H9 (cell line): ENCODE data around the gene NKAIN1. TPM values are rescaled to one million over a fixed set of nuclear protein-coding genes. Genes with fewer than 3 reads are reported as not detected.
A peak's percentile ranks its signal among the peaks of the same experiment; 100 is the strongest.

Experiments
- DNase-seq: peaks from one replicate; pipeline ENCODE4 v3.0.0-alpha.2; 2017
- H2AFZ ChIP-seq: one replicate; pipeline ENCODE4 v1.6.1; 2013; ENCODE audit warnings: mild to moderate bottlenecking, low read length, control low read depth, moderate library complexity
- H2AK5ac ChIP-seq: 2 replicates; pipeline ENCODE4 v1.6.1; 2013; ENCODE audit warnings: low read length, control low read depth, mixed read lengths; ENCODE audit not compliant: insufficient read length
- H2BK120ac ChIP-seq: one replicate; pipeline ENCODE4 v1.6.1; 2013; ENCODE audit warnings: low read depth, mild to moderate bottlenecking, low read length, control low read depth, inconsistent platforms; ENCODE audit not compliant: poor library complexity, severe bottlenecking
- H2BK12ac ChIP-seq: 2 replicates; pipeline ENCODE4 v1.6.1; 2013; ENCODE audit warnings: low read length, control low read depth, mixed read lengths, low read depth; ENCODE audit not compliant: insufficient read length
- H2BK15ac ChIP-seq: 2 replicates; pipeline ENCODE4 v1.6.1; 2013; ENCODE audit warnings: low read depth, low read length, control low read depth
- H2BK20ac ChIP-seq: one replicate; pipeline ENCODE4 v1.6.1; 2013; ENCODE audit warnings: low read depth, mild to moderate bottlenecking, low read length, control low read depth, inconsistent platforms; ENCODE audit not compliant: poor library complexity, severe bottlenecking
- H2BK5ac ChIP-seq: 2 replicates; pipeline ENCODE4 v1.6.1; 2013; ENCODE audit warnings: low read length, control low read depth, mixed read lengths; ENCODE audit not compliant: insufficient read length
- H3K14ac ChIP-seq: 2 replicates; pipeline ENCODE4 v1.6.1; 2013; ENCODE audit warnings: low read length, control low read depth; ENCODE audit not compliant: insufficient read depth
- H3K18ac ChIP-seq: 2 replicates; pipeline ENCODE4 v1.6.1; 2013; ENCODE audit warnings: low read depth, mild to moderate bottlenecking, mixed read lengths, low read length, control low read depth; ENCODE audit not compliant: insufficient read length
- H3K23ac ChIP-seq: 2 replicates; pipeline ENCODE4 v1.6.1; 2013; ENCODE audit warnings: low read length, control low read depth, mixed read lengths, low read depth; ENCODE audit not compliant: insufficient read length
- H3K23me2 ChIP-seq: 2 replicates; pipeline ENCODE4 v1.6.1; 2013; ENCODE audit warnings: low read depth, mild to moderate bottlenecking, mixed read lengths, low read length, control low read depth; ENCODE audit not compliant: insufficient read length, poor library complexity, severe bottlenecking
- H3K27ac ChIP-seq: 2 replicates; pipeline ENCODE4 v1.5.1; 2013; ENCODE audit warnings: low read length, control low read depth, mixed read lengths, low read depth; ENCODE audit not compliant: insufficient read length
- H3K27me3 ChIP-seq: 2 replicates; pipeline ENCODE4 v1.6.1; 2013; ENCODE audit warnings: low read length, control low read depth, inconsistent platforms; ENCODE audit not compliant: insufficient read depth
- H3K4ac ChIP-seq: 2 replicates; pipeline ENCODE4 v1.6.1; 2013; ENCODE audit warnings: low read depth, mild to moderate bottlenecking, control low read depth, inconsistent platforms, low read length, moderate library complexity
- H3K4me1 ChIP-seq: 2 replicates; pipeline ENCODE4 v1.6.1; 2013; ENCODE audit warnings: low read length, control low read depth, inconsistent platforms; ENCODE audit not compliant: insufficient read depth
- H3K4me2 ChIP-seq: 2 replicates; pipeline ENCODE4 v1.6.1; 2013; ENCODE audit warnings: low read length, control low read depth, mixed read lengths; ENCODE audit not compliant: insufficient read length, insufficient read depth
- H3K56ac ChIP-seq: 2 replicates; pipeline ENCODE4 v1.6.1; 2013; ENCODE audit warnings: low read depth, mild to moderate bottlenecking, mixed read lengths, low read length, control low read depth; ENCODE audit not compliant: insufficient read length
- H3K79me1 ChIP-seq: 2 replicates; pipeline ENCODE4 v1.6.1; 2013; ENCODE audit warnings: low read depth, mild to moderate bottlenecking, moderate library complexity, low read length, control low read depth, inconsistent platforms; ENCODE audit not compliant: insufficient read depth, poor library complexity, severe bottlenecking
- H3K79me2 ChIP-seq: 2 replicates; pipeline ENCODE4 v1.6.1; 2013; ENCODE audit warnings: low read length, control low read depth, inconsistent platforms; ENCODE audit not compliant: insufficient read depth
- H3K9ac ChIP-seq: 2 replicates; pipeline ENCODE4 v1.6.1; 2013; ENCODE audit warnings: low read length, control low read depth, mixed read lengths; ENCODE audit not compliant: insufficient read length; ENCODE audit errors: extremely low read depth
- H3K9me3 ChIP-seq: one replicate; pipeline ENCODE4 v1.6.1; 2013; ENCODE audit warnings: low read depth, low read length, inconsistent platforms; ENCODE audit not compliant: control insufficient read depth
- H3T11ph ChIP-seq: one replicate; pipeline ENCODE4 v1.6.1; 2013; ENCODE audit warnings: mild to moderate bottlenecking, low read length, control low read depth, inconsistent platforms
- H4K20me1 ChIP-seq: one replicate; pipeline ENCODE4 v1.6.1; 2013; ENCODE audit not compliant: control insufficient read depth, insufficient read length, insufficient read depth
- H4K5ac ChIP-seq: 2 replicates; pipeline ENCODE4 v1.6.1; 2013; ENCODE audit warnings: low read depth, mild to moderate bottlenecking, mixed read lengths, low read length, control low read depth; ENCODE audit not compliant: insufficient read length
- H4K8ac ChIP-seq: replicated peaks from 2 replicates; pipeline ENCODE4 v1.6.1; 2013; ENCODE audit warnings: low read length, control low read depth, mixed read lengths, low read depth; ENCODE audit not compliant: insufficient read length
- H4K91ac ChIP-seq: 2 replicates; pipeline ENCODE4 v1.6.1; 2013; ENCODE audit warnings: low read depth, mild to moderate bottlenecking, moderate library complexity, mixed read lengths, low read length, control low read depth; ENCODE audit not compliant: insufficient read length
- H3K27ac Mint-ChIP-seq, 3 experiments: 2 replicates in 2 of 3; 3 replicates in 1 of 3; pipeline ENCODE4 v1.8.0; 2020 to 2021; ENCODE audit warnings: mixed read lengths in 3 of 3, mild to moderate bottlenecking in 1 of 3, moderate library complexity in 1 of 3
- H3K27me3 Mint-ChIP-seq: 2 replicates; pipeline ENCODE4 v1.8.0; 2021; ENCODE audit warnings: low read depth, mild to moderate bottlenecking, moderate library complexity, mixed read lengths
- H3K36me3 Mint-ChIP-seq, 3 experiments: 2 replicates in 2 of 3; 3 replicates in 1 of 3; pipeline ENCODE4 v1.8.0; 2020 to 2021; ENCODE audit warnings: low read depth in 3 of 3, mixed read lengths in 3 of 3; ENCODE audit not compliant: insufficient read depth in 1 of 3
- H3K4me1 Mint-ChIP-seq, 2 experiments: 2 replicates each; pipeline ENCODE4 v1.8.0; 2020; ENCODE audit warnings: mixed read lengths in 2 of 2
- H3K4me3 Mint-ChIP-seq, 2 experiments: 2 replicates in 1 of 2; 3 replicates in 1 of 2; pipeline ENCODE4 v1.8.0; 2020 to 2021; ENCODE audit warnings: mild to moderate bottlenecking in 2 of 2, mixed read lengths in 2 of 2, moderate library complexity in 1 of 2
- H3K9me3 Mint-ChIP-seq, 2 experiments: 2 replicates in 1 of 2; 3 replicates in 1 of 2; pipeline ENCODE4 v1.8.0; 2020; ENCODE audit warnings: mild to moderate bottlenecking in 2 of 2, mixed read lengths in 2 of 2, moderate library complexity in 1 of 2
- CTCF ChIP-seq: fragments of 200-600 bp; sonication (generic); conservative IDR thresholded peaks from 3 replicates; pipeline ENCODE4 v1.8.0; 2021; ENCODE audit warnings: antibody characterized with exemption, mild to moderate bottlenecking
- WGBS: extraction: QIAGEN DNeasy Blood & Tissue Kit; methylation state at CpG from one replicate; pipeline ENCODE4 v1.1.7; 2013; ENCODE audit warnings: missing lambda C conversion rate, low lambda C conversion rate, mixed read lengths; ENCODE audit not compliant: insufficient read length; ENCODE audit errors: extremely low coverage; 5-methylcytosine and 5-hydroxymethylcytosine counted together
- total RNA-seq: library from RNA; stranded (reverse); gene quantifications from 2 replicates; pipeline ENCODE4 v1.2.1, GENCODE V29; 2021

NKAIN1 gene
- total RNA-seq, 1 experiment from 2014 or later, result 25.6 TPM

DNA sequence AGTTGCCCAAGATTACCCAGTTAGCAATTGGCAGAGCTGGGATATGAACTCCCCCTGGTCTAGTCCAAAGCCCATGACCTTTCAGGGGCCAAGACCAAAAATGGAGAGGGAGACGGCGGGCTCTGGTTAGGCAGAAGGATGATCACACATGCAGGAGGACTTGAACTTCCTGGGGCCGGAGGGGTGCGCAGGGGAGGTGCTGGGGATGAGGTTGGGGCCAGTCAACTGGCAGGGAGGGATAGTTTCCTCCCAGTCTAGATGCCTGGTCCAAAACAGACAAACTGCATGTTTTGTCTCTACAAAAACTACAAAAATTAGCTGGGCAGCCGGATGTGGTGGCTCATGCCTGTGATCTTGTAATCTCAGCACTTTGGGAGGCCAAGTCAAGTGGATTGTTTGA, 78.1 kb downstream of the NKAIN1 start:
- no peak overlapping the region for H3K27ac ChIP-seq
- H3K79me1 ChIP-seq, result no peaks in the 10 kb centered on the region
- H2AFZ ChIP-seq, result no peak overlapping the region
- H4K20me1 ChIP-seq, result no peaks in the 10 kb centered on the region
- no peaks in the 10 kb centered on the region for H3K27me3 Mint-ChIP-seq
- no peak for TF ChIP-seq CTCF
- H3K9me3 ChIP-seq, result no peaks in the 10 kb centered on the region
- no peak overlapping the region for H2BK120ac ChIP-seq
- H2BK20ac ChIP-seq, result no peak overlapping the region
- no peaks in the 10 kb centered on the region for H3K23me2 ChIP-seq
- no peak overlapping the region for H4K8ac ChIP-seq
- H4K5ac ChIP-seq, result no peak overlapping the region
- H3K4me2 ChIP-seq, result no peak overlapping the region
- no CpG with 5 or more reads among the region's 5 CpGs for WGBS
- no peak overlapping the region for H2BK5ac ChIP-seq
- H4K91ac ChIP-seq, result no peak overlapping the region
- H3K9me3 Mint-ChIP-seq, result no peaks in the 10 kb centered on the region
- peaks cover 0 to 8% (median 0%) of the 10 kb centered on the region in 3 experiments; a peak in 3 of 7 replicates for H3K36me3 Mint-ChIP-seq
- peaks cover 6 to 16% of the 10 kb centered on the region in 2 experiments for H3K4me1 Mint-ChIP-seq
- H3K4ac ChIP-seq, result no peak overlapping the region
- H3T11ph ChIP-seq, result no peak overlapping the region
- no peaks in the 10 kb centered on the region for H3K27me3 ChIP-seq
- H3K9ac ChIP-seq, result no peak overlapping the region
- DNase-seq, result no peak
- no peak overlapping the region for H3K18ac ChIP-seq
- no peak overlapping the region for H2BK12ac ChIP-seq
- no peaks in the 10 kb centered on the region for H3K79me2 ChIP-seq
- no peaks in the 10 kb centered on the region; the same call in 1 of the 2 replicates for H3K4me1 ChIP-seq
- no peak overlapping the region for H3K23ac ChIP-seq
- peak overlapping the region; percentile 36 to 86 (median 83); a peak in 5 of 7 replicates for H3K27ac Mint-ChIP-seq
- H3K14ac ChIP-seq, result no peak overlapping the region; the same call in 1 of the 2 replicates
- H3K4me3 Mint-ChIP-seq, result no peak overlapping the region
- H2AK5ac ChIP-seq, result no peak overlapping the region
- no peak overlapping the region; the same call in 1 of the 2 replicates for H2BK15ac ChIP-seq
- no peak overlapping the region for H3K56ac ChIP-seq
